WTC11 (cell line): Measurements from ENCODE around the gene GCDH. TPM values are rescaled to one million over a fixed set of nuclear protein-coding genes. Genes with fewer than 3 reads are reported as not detected.

Source experiments
- EMX1 ChIP-seq: fragments of 250-450 bp; sonication (Bioruptor Pico); IDR thresholded peaks from 2 replicates; pipeline ENCODE4 v1.8.0; 2021; ENCODE audit warnings: mild to moderate bottlenecking
- ETV6 ChIP-seq: sonication (generic); formaldehyde crosslinking; IDR thresholded peaks from 2 replicates; pipeline ENCODE4 v1.8.1; 2022; ENCODE audit warnings: mild to moderate bottlenecking, missing genetic modification reagents
- FOXP1 ChIP-seq: sonication (generic); formaldehyde crosslinking; IDR thresholded peaks from 2 replicates; pipeline ENCODE4 v1.8.0; 2022; ENCODE audit warnings: missing genetic modification reagents, mild to moderate bottlenecking, moderate library complexity, borderline replicate concordance
- GTF2I ChIP-seq: fragments of 250-450 bp; sonication (Bioruptor Pico); conservative IDR thresholded peaks from 2 replicates; pipeline ENCODE4 v1.4.0; 2021; ENCODE audit warnings: mild to moderate bottlenecking
- HMGA2 ChIP-seq: fragments of 250-450 bp; sonication (Bioruptor Pico); IDR thresholded peaks from 2 replicates; pipeline ENCODE4 v1.4.0; 2021; ENCODE audit warnings: mild to moderate bottlenecking, moderate library complexity
- NFATC4 ChIP-seq: fragments of 250-450 bp; sonication (Bioruptor Pico); IDR thresholded peaks from 2 replicates; pipeline ENCODE4 v1.9.0; 2021; ENCODE audit warnings: mild to moderate bottlenecking
- TEAD1 ChIP-seq: sonication (generic); formaldehyde crosslinking; IDR thresholded peaks from 2 replicates; pipeline ENCODE4 v1.8.0; 2022; ENCODE audit warnings: mild to moderate bottlenecking, missing genetic modification reagents
- ZBTB21 ChIP-seq: sonication (generic); formaldehyde crosslinking; IDR thresholded peaks from 2 replicates; pipeline ENCODE4 v1.8.1; 2023; ENCODE audit warnings: mild to moderate bottlenecking, missing genetic modification reagents, borderline replicate concordance
- ZNF121 ChIP-seq: sonication (generic); formaldehyde crosslinking; IDR thresholded peaks from 2 replicates; pipeline ENCODE4 v1.8.0; 2023; ENCODE audit warnings: missing genetic modification reagents
- ZNF138 ChIP-seq: sonication (generic); formaldehyde crosslinking; conservative IDR thresholded peaks from 2 replicates; pipeline ENCODE4 v1.8.1; 2022; ENCODE audit warnings: mild to moderate bottlenecking, moderate library complexity, missing genetic modification reagents
- ZNF219 ChIP-seq: sonication (generic); formaldehyde crosslinking; IDR thresholded peaks from 2 replicates; pipeline ENCODE4 v1.8.0; 2023; ENCODE audit warnings: missing genetic modification reagents, mild to moderate bottlenecking, borderline replicate concordance
- ZNF396 ChIP-seq: fragments of 250-450 bp; sonication (Bioruptor Pico); IDR thresholded peaks from 2 replicates; pipeline ENCODE4 v1.8.0; 2021; ENCODE audit warnings: mild to moderate bottlenecking, moderate library complexity, borderline replicate concordance
- ZNF416 ChIP-seq: fragments of 250-450 bp; sonication (Bioruptor Pico); IDR thresholded peaks from 2 replicates; pipeline ENCODE4 v1.9.0; 2021; ENCODE audit warnings: mild to moderate bottlenecking, inconsistent platforms
- total RNA-seq: library from RNA; stranded (reverse); gene quantifications from 3 replicates; pipeline ENCODE4 v1.2.3, GENCODE V29; 2021
- TF ChIP-seq, protein P1 (sequence below): sonication (generic); formaldehyde crosslinking; IDR thresholded peaks from 2 replicates; pipeline ENCODE4 v1.8.1; 2023; ENCODE audit warnings: mild to moderate bottlenecking, missing genetic modification reagents, borderline replicate concordance
- TF ChIP-seq, protein P2 (sequence below): fragments of 250-450 bp; sonication (Bioruptor Pico); conservative IDR thresholded peaks from 2 replicates; pipeline ENCODE4 v1.9.0; 2021; ENCODE audit warnings: mild to moderate bottlenecking
- TF ChIP-seq, protein P3 (sequence below): fragments of 250-450 bp; sonication (Bioruptor Pico); IDR thresholded peaks from 2 replicates; pipeline ENCODE4 v1.9.0; 2021; ENCODE audit warnings: mild to moderate bottlenecking
- TF ChIP-seq, protein P4 (sequence below): sonication (generic); formaldehyde crosslinking; IDR thresholded peaks from 2 replicates; pipeline ENCODE4 v1.8.0; 2023; ENCODE audit warnings: missing genetic modification reagents, mild to moderate bottlenecking, borderline replicate concordance
- TF ChIP-seq, protein P5 (sequence below): sonication (generic); formaldehyde crosslinking; IDR thresholded peaks from 2 replicates; pipeline ENCODE4 v1.8.1; 2023; ENCODE audit warnings: mild to moderate bottlenecking, missing genetic modification reagents
- TF ChIP-seq, protein P6 (sequence below): fragments of 250-450 bp; sonication (Bioruptor Pico); IDR thresholded peaks from 2 replicates; pipeline ENCODE4 v1.9.0; 2021; ENCODE audit warnings: mild to moderate bottlenecking
- TF ChIP-seq, protein P7 (sequence below): sonication (generic); formaldehyde crosslinking; IDR thresholded peaks from 2 replicates; pipeline ENCODE4 v1.8.1; 2023; ENCODE audit warnings: mild to moderate bottlenecking, missing genetic modification reagents

GCDH gene
- total RNA-seq, 1 experiment from 2014 or later: 69.0 TPM

DNA sequence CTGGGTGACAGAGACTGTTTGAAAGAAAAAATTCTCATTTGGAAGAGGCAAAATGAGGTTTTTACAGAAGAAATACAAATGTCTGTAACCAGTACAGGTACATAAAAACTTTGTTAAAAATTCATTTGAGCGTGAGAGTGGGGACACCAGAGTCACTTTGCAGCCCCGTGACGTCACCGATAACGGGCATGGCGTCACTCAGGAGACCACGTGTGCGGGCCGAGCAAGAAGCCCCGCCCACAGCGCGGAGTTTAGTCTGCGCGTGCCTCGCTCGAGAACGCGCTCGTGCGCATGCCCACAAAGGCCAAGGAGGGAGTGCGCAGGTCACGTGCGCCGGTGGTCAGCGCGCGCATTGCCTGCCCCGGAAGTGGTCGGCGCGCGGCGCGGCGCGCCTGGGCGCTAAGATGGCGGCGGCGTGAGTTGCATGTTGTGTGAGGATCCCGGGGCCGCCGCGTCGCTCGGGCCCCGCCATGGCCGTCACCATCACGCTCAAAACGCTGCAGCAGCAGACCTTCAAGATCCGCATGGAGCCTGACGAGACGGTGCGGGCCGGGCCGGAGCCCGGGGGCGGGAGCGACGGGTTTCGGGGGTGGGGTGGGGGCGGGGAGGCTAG is 54.6 kb downstream of the GCDH start, which contains the start of gene RAD23A (continued):
- TF ChIP-seq, protein P1, sequence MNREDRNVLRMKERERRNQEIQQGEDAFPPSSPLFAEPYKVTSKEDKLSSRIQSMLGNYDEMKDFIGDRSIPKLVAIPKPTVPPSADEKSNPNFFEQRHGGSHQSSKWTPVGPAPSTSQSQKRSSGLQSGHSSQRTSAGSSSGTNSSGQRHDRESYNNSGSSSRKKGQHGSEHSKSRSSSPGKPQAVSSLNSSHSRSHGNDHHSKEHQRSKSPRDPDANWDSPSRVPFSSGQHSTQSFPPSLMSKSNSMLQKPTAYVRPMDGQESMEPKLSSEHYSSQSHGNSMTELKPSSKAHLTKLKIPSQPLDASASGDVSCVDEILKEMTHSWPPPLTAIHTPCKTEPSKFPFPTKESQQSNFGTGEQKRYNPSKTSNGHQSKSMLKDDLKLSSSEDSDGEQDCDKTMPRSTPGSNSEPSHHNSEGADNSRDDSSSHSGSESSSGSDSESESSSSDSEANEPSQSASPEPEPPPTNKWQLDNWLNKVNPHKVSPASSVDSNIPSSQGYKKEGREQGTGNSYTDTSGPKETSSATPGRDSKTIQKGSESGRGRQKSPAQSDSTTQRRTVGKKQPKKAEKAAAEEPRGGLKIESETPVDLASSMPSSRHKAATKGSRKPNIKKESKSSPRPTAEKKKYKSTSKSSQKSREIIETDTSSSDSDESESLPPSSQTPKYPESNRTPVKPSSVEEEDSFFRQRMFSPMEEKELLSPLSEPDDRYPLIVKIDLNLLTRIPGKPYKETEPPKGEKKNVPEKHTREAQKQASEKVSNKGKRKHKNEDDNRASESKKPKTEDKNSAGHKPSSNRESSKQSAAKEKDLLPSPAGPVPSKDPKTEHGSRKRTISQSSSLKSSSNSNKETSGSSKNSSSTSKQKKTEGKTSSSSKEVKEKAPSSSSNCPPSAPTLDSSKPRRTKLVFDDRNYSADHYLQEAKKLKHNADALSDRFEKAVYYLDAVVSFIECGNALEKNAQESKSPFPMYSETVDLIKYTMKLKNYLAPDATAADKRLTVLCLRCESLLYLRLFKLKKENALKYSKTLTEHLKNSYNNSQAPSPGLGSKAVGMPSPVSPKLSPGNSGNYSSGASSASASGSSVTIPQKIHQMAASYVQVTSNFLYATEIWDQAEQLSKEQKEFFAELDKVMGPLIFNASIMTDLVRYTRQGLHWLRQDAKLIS (CRISPR knock-in tag): no peak
- TF ChIP-seq NFATC4 (CRISPR knock-in tag) (peak; percentile 97), ZNF138 (CRISPR knock-in tag) (no peak), ZNF219 (CRISPR knock-in tag) (no peak), GTF2I (CRISPR knock-in tag) (no peak), ZNF121 (CRISPR knock-in tag) (no peak), ZNF416 (CRISPR knock-in tag) (peak; percentile 99), EMX1 (CRISPR knock-in tag) (peak; percentile 98), TEAD1 (CRISPR knock-in tag) (peak; percentile 20; the same call in 1 of the 2 replicates), FOXP1 (peak; percentile 88), ZNF396 (CRISPR knock-in tag) (no peak), ZBTB21 (CRISPR knock-in tag) (peak; percentile 100), ETV6 (peak; percentile 85), HMGA2 (CRISPR knock-in tag) (no peak; the same call in 1 of the 2 replicates)
- TF ChIP-seq, protein P2, sequence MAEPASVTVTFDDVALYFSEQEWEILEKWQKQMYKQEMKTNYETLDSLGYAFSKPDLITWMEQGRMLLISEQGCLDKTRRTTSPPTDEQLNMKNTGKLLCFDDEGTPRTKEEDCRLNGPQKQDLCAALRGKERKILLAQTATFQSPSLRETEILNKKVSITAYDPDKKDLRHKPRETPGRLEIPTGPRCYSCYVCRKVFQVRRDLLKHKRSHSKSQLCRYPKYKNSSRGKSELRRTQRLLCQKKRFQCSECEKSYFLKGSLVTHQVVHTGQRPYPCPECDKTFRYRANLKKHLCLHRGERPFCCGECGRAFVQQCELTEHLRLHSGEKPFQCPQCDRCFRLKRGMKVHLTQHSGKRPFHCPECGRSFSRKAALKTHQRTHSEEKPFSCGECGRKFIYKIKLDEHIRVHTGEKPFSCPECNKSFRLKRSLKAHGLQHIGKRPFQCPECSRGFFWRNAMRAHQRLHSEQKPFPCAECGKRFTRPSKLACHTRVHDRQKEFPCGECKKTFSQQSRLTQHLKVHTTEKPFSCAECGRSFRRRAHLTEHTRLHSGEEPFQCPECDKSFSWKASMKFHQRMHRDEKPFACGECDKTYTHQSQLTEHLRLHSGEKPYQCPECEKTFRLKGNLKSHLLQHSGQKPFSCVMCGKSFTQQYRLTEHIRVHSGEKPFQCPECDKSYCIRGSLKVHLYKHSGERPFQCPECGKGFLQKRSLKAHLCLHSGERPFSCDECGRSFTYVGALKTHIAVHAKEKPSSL (CRISPR knock-in tag): peak; percentile 84
- TF ChIP-seq, protein P3, sequence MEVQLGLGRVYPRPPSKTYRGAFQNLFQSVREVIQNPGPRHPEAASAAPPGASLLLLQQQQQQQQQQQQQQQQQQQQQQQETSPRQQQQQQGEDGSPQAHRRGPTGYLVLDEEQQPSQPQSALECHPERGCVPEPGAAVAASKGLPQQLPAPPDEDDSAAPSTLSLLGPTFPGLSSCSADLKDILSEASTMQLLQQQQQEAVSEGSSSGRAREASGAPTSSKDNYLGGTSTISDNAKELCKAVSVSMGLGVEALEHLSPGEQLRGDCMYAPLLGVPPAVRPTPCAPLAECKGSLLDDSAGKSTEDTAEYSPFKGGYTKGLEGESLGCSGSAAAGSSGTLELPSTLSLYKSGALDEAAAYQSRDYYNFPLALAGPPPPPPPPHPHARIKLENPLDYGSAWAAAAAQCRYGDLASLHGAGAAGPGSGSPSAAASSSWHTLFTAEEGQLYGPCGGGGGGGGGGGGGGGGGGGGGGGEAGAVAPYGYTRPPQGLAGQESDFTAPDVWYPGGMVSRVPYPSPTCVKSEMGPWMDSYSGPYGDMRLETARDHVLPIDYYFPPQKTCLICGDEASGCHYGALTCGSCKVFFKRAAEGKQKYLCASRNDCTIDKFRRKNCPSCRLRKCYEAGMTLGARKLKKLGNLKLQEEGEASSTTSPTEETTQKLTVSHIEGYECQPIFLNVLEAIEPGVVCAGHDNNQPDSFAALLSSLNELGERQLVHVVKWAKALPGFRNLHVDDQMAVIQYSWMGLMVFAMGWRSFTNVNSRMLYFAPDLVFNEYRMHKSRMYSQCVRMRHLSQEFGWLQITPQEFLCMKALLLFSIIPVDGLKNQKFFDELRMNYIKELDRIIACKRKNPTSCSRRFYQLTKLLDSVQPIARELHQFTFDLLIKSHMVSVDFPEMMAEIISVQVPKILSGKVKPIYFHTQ (CRISPR knock-in tag): peak; percentile 96
- TF ChIP-seq, protein P4, sequence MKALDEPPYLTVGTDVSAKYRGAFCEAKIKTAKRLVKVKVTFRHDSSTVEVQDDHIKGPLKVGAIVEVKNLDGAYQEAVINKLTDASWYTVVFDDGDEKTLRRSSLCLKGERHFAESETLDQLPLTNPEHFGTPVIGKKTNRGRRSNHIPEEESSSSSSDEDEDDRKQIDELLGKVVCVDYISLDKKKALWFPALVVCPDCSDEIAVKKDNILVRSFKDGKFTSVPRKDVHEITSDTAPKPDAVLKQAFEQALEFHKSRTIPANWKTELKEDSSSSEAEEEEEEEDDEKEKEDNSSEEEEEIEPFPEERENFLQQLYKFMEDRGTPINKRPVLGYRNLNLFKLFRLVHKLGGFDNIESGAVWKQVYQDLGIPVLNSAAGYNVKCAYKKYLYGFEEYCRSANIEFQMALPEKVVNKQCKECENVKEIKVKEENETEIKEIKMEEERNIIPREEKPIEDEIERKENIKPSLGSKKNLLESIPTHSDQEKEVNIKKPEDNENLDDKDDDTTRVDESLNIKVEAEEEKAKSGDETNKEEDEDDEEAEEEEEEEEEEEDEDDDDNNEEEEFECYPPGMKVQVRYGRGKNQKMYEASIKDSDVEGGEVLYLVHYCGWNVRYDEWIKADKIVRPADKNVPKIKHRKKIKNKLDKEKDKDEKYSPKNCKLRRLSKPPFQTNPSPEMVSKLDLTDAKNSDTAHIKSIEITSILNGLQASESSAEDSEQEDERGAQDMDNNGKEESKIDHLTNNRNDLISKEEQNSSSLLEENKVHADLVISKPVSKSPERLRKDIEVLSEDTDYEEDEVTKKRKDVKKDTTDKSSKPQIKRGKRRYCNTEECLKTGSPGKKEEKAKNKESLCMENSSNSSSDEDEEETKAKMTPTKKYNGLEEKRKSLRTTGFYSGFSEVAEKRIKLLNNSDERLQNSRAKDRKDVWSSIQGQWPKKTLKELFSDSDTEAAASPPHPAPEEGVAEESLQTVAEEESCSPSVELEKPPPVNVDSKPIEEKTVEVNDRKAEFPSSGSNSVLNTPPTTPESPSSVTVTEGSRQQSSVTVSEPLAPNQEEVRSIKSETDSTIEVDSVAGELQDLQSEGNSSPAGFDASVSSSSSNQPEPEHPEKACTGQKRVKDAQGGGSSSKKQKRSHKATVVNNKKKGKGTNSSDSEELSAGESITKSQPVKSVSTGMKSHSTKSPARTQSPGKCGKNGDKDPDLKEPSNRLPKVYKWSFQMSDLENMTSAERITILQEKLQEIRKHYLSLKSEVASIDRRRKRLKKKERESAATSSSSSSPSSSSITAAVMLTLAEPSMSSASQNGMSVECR (CRISPR knock-in tag): no peak
- TF ChIP-seq, protein P5, sequence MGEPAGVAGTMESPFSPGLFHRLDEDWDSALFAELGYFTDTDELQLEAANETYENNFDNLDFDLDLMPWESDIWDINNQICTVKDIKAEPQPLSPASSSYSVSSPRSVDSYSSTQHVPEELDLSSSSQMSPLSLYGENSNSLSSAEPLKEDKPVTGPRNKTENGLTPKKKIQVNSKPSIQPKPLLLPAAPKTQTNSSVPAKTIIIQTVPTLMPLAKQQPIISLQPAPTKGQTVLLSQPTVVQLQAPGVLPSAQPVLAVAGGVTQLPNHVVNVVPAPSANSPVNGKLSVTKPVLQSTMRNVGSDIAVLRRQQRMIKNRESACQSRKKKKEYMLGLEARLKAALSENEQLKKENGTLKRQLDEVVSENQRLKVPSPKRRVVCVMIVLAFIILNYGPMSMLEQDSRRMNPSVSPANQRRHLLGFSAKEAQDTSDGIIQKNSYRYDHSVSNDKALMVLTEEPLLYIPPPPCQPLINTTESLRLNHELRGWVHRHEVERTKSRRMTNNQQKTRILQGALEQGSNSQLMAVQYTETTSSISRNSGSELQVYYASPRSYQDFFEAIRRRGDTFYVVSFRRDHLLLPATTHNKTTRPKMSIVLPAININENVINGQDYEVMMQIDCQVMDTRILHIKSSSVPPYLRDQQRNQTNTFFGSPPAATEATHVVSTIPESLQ (CRISPR knock-in tag): no peak
- TF ChIP-seq, protein P6, sequence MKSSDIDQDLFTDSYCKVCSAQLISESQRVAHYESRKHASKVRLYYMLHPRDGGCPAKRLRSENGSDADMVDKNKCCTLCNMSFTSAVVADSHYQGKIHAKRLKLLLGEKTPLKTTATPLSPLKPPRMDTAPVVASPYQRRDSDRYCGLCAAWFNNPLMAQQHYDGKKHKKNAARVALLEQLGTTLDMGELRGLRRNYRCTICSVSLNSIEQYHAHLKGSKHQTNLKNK (CRISPR knock-in tag): peak; percentile 59; the same call in 1 of the 2 replicates
- TF ChIP-seq, protein P7, sequence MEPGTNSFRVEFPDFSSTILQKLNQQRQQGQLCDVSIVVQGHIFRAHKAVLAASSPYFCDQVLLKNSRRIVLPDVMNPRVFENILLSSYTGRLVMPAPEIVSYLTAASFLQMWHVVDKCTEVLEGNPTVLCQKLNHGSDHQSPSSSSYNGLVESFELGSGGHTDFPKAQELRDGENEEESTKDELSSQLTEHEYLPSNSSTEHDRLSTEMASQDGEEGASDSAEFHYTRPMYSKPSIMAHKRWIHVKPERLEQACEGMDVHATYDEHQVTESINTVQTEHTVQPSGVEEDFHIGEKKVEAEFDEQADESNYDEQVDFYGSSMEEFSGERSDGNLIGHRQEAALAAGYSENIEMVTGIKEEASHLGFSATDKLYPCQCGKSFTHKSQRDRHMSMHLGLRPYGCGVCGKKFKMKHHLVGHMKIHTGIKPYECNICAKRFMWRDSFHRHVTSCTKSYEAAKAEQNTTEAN: peak; percentile 93
